ENCODE data around the gene SPTBN1. TPM values are rescaled to one million over a fixed set of nuclear protein-coding genes. Genes with fewer than 3 reads are reported as not detected.
A peak's percentile ranks its signal among the peaks of the same experiment; 100 is the strongest.

Gene SPTBN1
- total and polyA plus RNA-seq, 2 of the 13 experiments (the other 11 are each of a cell fraction or from before 2014, with no cell fraction given) = 123 to 299 TPM

DNA sequence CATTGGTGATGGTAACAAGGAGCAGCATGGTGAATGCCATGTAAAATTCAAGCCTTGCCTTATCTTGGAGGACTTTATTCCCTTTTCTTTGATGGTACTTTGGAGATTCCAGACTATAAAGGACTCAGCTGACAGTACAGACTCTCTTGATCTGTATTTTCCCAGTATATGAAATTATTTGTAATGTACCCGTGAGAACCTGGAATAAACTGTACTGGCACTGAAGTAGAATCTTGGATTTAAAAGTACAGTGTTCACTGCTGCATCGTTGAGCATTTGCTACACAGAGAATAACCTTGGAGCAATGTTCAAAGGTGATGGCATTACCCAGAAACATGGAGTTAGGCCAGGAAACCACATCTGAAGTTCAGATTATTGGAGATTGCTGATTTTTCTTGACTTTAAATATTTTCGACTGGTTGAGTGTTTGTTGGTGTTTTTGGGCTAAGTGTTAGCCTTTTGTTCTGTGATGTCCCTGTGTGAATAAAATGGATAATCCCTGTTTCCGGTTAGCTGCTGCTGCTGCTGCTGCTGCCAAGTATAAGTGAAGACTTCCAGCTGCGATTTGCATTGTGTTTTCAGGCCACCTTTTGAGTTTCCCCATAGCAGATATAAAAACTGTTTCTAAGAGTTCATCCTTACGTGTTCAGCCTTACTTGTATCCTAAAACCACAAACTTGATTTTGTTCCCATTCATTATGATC is 122.0 kb downstream of the SPTBN1 start (continued):
- TF ChIP-seq, protein P1, sequence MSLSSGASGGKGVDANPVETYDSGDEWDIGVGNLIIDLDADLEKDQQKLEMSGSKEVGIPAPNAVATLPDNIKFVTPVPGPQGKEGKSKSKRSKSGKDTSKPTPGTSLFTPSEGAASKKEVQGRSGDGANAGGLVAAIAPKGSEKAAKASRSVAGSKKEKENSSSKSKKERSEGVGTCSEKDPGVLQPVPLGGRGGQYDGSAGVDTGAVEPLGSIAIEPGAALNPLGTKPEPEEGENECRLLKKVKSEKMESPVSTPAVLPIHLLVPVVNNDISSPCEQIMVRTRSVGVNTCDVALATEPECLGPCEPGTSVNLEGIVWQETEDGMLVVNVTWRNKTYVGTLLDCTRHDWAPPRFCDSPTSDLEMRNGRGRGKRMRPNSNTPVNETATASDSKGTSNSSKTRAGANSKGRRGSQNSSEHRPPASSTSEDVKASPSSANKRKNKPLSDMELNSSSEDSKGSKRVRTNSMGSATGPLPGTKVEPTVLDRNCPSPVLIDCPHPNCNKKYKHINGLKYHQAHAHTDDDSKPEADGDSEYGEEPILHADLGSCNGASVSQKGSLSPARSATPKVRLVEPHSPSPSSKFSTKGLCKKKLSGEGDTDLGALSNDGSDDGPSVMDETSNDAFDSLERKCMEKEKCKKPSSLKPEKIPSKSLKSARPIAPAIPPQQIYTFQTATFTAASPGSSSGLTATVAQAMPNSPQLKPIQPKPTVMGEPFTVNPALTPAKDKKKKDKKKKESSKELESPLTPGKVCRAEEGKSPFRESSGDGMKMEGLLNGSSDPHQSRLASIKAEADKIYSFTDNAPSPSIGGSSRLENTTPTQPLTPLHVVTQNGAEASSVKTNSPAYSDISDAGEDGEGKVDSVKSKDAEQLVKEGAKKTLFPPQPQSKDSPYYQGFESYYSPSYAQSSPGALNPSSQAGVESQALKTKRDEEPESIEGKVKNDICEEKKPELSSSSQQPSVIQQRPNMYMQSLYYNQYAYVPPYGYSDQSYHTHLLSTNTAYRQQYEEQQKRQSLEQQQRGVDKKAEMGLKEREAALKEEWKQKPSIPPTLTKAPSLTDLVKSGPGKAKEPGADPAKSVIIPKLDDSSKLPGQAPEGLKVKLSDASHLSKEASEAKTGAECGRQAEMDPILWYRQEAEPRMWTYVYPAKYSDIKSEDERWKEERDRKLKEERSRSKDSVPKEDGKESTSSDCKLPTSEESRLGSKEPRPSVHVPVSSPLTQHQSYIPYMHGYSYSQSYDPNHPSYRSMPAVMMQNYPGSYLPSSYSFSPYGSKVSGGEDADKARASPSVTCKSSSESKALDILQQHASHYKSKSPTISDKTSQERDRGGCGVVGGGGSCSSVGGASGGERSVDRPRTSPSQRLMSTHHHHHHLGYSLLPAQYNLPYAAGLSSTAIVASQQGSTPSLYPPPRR (CRISPR knock-in tag; IDR thresholded peaks at IDR 0.05; ENCODE audit: borderline replicate concordance) = no peak
- TF ChIP-seq, protein P2, sequence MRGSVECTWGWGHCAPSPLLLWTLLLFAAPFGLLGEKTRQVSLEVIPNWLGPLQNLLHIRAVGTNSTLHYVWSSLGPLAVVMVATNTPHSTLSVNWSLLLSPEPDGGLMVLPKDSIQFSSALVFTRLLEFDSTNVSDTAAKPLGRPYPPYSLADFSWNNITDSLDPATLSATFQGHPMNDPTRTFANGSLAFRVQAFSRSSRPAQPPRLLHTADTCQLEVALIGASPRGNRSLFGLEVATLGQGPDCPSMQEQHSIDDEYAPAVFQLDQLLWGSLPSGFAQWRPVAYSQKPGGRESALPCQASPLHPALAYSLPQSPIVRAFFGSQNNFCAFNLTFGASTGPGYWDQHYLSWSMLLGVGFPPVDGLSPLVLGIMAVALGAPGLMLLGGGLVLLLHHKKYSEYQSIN (CRISPR knock-in tag; IDR thresholded peaks at IDR 0.05; ENCODE audit: borderline replicate concordance) = no peak
- no peak; the same call in 1 of the 2 replicates for TF ChIP-seq TARDBP (CRISPR knock-in tag; IDR thresholded peaks at IDR 0.05)
- TF ChIP-seq NR3C1 (CRISPR knock-in tag; IDR thresholded peaks at IDR 0.05) = no peak
- TF ChIP-seq, protein P3, sequence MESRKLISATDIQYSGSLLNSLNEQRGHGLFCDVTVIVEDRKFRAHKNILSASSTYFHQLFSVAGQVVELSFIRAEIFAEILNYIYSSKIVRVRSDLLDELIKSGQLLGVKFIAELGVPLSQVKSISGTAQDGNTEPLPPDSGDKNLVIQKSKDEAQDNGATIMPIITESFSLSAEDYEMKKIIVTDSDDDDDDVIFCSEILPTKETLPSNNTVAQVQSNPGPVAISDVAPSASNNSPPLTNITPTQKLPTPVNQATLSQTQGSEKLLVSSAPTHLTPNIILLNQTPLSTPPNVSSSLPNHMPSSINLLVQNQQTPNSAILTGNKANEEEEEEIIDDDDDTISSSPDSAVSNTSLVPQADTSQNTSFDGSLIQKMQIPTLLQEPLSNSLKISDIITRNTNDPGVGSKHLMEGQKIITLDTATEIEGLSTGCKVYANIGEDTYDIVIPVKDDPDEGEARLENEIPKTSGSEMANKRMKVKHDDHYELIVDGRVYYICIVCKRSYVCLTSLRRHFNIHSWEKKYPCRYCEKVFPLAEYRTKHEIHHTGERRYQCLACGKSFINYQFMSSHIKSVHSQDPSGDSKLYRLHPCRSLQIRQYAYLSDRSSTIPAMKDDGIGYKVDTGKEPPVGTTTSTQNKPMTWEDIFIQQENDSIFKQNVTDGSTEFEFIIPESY (CRISPR knock-in tag; IDR thresholded peaks at IDR 0.05) = no peak
- no peak for TF ChIP-seq ZBTB8A (CRISPR knock-in tag; IDR thresholded peaks at IDR 0.05; ENCODE audit: borderline replicate concordance, low read depth)
- TF ChIP-seq, protein P4, sequence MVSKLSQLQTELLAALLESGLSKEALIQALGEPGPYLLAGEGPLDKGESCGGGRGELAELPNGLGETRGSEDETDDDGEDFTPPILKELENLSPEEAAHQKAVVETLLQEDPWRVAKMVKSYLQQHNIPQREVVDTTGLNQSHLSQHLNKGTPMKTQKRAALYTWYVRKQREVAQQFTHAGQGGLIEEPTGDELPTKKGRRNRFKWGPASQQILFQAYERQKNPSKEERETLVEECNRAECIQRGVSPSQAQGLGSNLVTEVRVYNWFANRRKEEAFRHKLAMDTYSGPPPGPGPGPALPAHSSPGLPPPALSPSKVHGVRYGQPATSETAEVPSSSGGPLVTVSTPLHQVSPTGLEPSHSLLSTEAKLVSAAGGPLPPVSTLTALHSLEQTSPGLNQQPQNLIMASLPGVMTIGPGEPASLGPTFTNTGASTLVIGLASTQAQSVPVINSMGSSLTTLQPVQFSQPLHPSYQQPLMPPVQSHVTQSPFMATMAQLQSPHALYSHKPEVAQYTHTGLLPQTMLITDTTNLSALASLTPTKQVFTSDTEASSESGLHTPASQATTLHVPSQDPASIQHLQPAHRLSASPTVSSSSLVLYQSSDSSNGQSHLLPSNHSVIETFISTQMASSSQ (IDR thresholded peaks at IDR 0.05; ENCODE audit: low read depth) = 0 out of 2 replicates have a peak, but pooled peaks have one; percentile 18
- TF ChIP-seq, protein P4 (CRISPR knock-in tag; IDR thresholded peaks at IDR 0.05; ENCODE audit: borderline replicate concordance) = no peak
- no peak for TF ChIP-seq ZNF543 (CRISPR knock-in tag; IDR thresholded peaks at IDR 0.05)
- no peak for TF ChIP-seq TBX2 (CRISPR knock-in tag; IDR thresholded peaks at IDR 0.05; ENCODE audit: borderline replicate concordance)
- TF ChIP-seq ZNF619 (CRISPR knock-in tag; IDR thresholded peaks at IDR 0.05) = no peak
- no peak for TF ChIP-seq TEAD2 (CRISPR knock-in tag; IDR thresholded peaks at IDR 0.05)
- TF ChIP-seq SP5 (CRISPR knock-in tag; IDR thresholded peaks at IDR 0.05; ENCODE audit: borderline replicate concordance, low read depth) = no peak
- TF ChIP-seq ZNF747 (CRISPR knock-in tag; IDR thresholded peaks at IDR 0.05; ENCODE audit: borderline replicate concordance) = no peak
- TF ChIP-seq NBN (conservative IDR thresholded peaks at IDR 0.05) = no peak
- TF ChIP-seq KDM5A (IDR thresholded peaks at IDR 0.05; ENCODE audit: borderline replicate concordance, low read length) = no peak
- TF ChIP-seq ZNF335 (CRISPR knock-in tag; IDR thresholded peaks at IDR 0.05) = no peak
